GM12873 (cell line): ENCODE results near the gene ID2.

Experiments used
- CTCF ChIP-seq: IDR thresholded peaks from 2 replicates; pipeline ENCODE4 v1.5.1; 2012; ENCODE audit warnings: low read depth, mild to moderate bottlenecking, moderate library complexity, low read length, control low read depth; ENCODE audit not compliant: insufficient read depth; ENCODE audit errors: missing control alignments

ID2 gene

GRCh38 chr2:8682719-8683667 lies 1.1 kb downstream of the ID2 start:
- no peak for TF ChIP-seq CTCF

GRCh38 chr2:8684540-8684877 lies 2.7 kb downstream of the ID2 start:
- no peak for TF ChIP-seq CTCF

GRCh38 chr2:8684878-8685696 lies 3.2 kb downstream of the ID2 start:
- no peak for TF ChIP-seq CTCF

GRCh38 chr2:8685697-8686358 lies 4.0 kb downstream of the ID2 start:
- TF ChIP-seq CTCF: peak; percentile 90

GRCh38 chr2:8691859-8692437 lies 10.1 kb downstream of the ID2 start:
- no peak for TF ChIP-seq CTCF

GRCh38 chr2:8692783-8693156 lies 10.9 kb downstream of the ID2 start:
- TF ChIP-seq CTCF: no peak
